Stimulated activated naive CD8-positive, alpha-beta T cell treated with anti-CD3 and anti-CD28 coated beads, Interleukin-15, Interleukin-2, amounts not matched to agents 100 ng/mL and 50 ng/mL, for 24 hours (primary cell): Measurements from ENCODE around the gene CHRNA5.
A peak's percentile ranks its signal among the peaks of the same experiment; 100 is the strongest.

ENCODE experiments used
- H3K27ac Mint-ChIP-seq: one replicate; pipeline ENCODE4 v1.8.0; 2021; ENCODE audit warnings: mild to moderate bottlenecking, mixed read lengths
- H3K27me3 Mint-ChIP-seq: one replicate; pipeline ENCODE4 v1.8.0; 2021; ENCODE audit warnings: mixed read lengths
- H3K36me3 Mint-ChIP-seq: one replicate; pipeline ENCODE4 v1.8.0; 2021; ENCODE audit warnings: low read depth, mixed read lengths
- H3K4me1 Mint-ChIP-seq: one replicate; pipeline ENCODE4 v1.8.0; 2021; ENCODE audit warnings: low read depth, mixed read lengths
- H3K4me3 Mint-ChIP-seq: one replicate; pipeline ENCODE4 v1.8.0; 2021; ENCODE audit warnings: mild to moderate bottlenecking, mixed read lengths
- H3K9me3 Mint-ChIP-seq: one replicate; pipeline ENCODE4 v1.8.0; 2021; ENCODE audit warnings: mixed read lengths

CHRNA5 gene

DNA sequence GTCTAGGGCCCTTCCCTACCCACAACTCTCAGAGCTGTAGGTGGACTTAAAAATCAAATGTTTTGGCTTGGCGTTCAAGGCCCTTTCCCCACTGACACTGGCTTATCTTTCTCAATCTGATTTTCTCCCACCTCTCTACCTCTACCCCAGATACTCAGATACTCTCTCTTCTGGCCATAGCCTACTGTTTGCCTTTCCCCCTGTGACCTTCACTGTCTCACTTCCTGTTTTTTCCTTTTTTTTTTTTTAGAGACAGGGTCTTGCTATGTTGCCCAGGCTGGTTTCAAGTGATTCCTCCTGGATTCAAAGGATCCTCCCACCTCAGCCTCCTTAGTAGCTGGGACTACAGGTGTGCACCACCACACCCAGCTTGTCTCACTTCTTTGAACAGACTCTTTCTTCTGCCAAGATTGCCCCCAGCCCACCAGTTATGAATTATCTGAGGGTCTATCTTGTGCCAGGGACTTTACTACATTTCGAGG, 71.1 kb downstream of the CHRNA5 start:
- H3K4me3 Mint-ChIP-seq: no peak overlapping the region
- no peaks in the 10 kb centered on the region for H3K9me3 Mint-ChIP-seq
- peaks cover 2% of the 10 kb centered on the region for H3K27me3 Mint-ChIP-seq
- no peak overlapping the region for H3K27ac Mint-ChIP-seq
- no peaks in the 10 kb centered on the region for H3K36me3 Mint-ChIP-seq
- H3K4me1 Mint-ChIP-seq: peaks cover 6% of the 10 kb centered on the region

DNA sequence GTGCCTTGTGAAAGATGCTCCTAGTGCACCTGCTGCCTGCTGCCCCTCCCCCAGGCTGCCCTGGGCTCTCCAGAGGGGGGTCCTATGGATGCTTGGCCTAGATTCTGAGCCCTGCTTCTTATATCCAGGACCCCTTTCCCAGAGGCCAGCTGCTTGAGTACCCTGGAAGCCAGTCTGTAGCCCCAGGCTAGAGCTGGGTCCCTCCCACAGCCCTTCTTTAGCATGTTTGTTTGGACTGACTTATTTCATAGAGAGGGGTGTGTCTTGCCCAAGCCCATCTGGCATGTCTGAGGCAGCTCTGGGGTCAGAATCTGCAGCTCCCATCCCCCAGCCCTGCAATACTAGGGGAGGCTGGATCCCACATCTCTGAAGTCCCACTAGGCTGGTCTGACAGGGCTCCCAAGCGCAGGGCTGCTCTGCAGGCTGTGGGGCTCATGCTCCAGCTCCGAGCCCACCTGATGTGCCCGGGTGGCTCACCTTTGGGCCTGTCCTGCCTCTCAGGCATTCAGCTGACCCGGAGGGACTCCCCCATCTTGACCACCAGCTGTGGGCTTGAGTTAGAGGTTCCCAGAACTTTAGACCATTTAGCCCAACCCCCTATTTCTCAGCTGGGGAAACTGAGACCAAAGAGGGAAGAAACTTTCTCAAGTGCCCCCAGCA, 72.6 kb downstream of the CHRNA5 start:
- Mint-ChIP-seq H3K9me3 (no peaks in the 10 kb centered on the region), H3K27ac (no peak overlapping the region), H3K36me3 (no peaks in the 10 kb centered on the region), H3K4me1 (peaks cover 9% of the 10 kb centered on the region), H3K27me3 (peaks cover 5% of the 10 kb centered on the region), H3K4me3 (no peak overlapping the region)

GRCh38 chr15:78638658-78639314, 73.5 kb downstream of the CHRNA5 start:
- Mint-ChIP-seq H3K9me3 (no peaks in the 10 kb centered on the region), H3K36me3 (no peaks in the 10 kb centered on the region), H3K4me3 (no peak overlapping the region), H3K27ac (no peak overlapping the region), H3K27me3 (peaks cover 5% of the 10 kb centered on the region), H3K4me1 (peaks cover 9% of the 10 kb centered on the region)

GRCh38 chr15:78640527-78641101, 75.3 kb downstream of the CHRNA5 start:
- H3K9me3 Mint-ChIP-seq: no peaks in the 10 kb centered on the region
- H3K4me3 Mint-ChIP-seq: peak overlapping the region; percentile 52
- peaks cover 9% of the 10 kb centered on the region for H3K4me1 Mint-ChIP-seq
- H3K36me3 Mint-ChIP-seq: no peaks in the 10 kb centered on the region
- no peak overlapping the region for H3K27ac Mint-ChIP-seq
- peaks cover 5% of the 10 kb centered on the region for H3K27me3 Mint-ChIP-seq

- H3K4me1 Mint-ChIP-seq: peaks cover 9% of the 10 kb centered on the region
- peak within 1 kb of the TSS; percentile 52 for H3K4me3 Mint-ChIP-seq
- H3K27me3 Mint-ChIP-seq: peaks cover 5% of the 10 kb centered on the region
- H3K9me3 Mint-ChIP-seq: no peaks in the 10 kb centered on the region
- H3K36me3 Mint-ChIP-seq: no peaks in the 10 kb centered on the region
- no peak within 1 kb of the TSS for H3K27ac Mint-ChIP-seq
Observed at GRCh38 chr15:78641102-78641748, 75.9 kb downstream of the CHRNA5 start, which contains the start of gene CHRNB4. Gene CHRNB4, minus strand, starts transcription at chr15:78641210. Its CDS starts 77 bp downstream, at chr15:78641133.

DNA sequence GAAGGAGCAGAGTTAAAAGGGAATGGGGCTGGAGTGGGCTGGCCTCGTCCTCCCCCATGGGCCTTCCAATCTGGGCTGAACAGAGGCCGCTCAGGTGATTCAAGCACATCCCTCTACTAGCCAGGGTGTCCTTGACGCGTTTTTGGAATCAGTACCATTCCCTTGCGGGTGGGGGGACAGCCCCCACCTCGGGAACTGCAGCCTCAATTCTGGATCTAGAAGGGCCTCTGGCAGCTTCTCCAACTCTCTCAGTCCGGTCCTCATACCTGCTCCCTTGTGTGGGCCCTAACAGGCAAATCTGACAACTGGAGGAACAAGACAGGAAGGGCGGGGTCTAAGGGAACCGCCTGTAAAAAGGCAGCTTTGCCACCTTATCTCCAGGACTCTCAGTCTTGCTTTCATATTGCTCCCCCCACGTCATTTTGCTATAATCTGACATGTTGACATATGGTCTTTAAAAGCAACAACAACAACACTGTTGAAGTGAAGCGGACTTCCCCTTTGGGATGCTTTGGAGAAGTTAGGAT, 76.5 kb downstream of the CHRNA5 start:
- H3K27me3 Mint-ChIP-seq: peaks cover 5% of the 10 kb centered on the region
- no peaks in the 10 kb centered on the region for H3K9me3 Mint-ChIP-seq
- H3K27ac Mint-ChIP-seq: no peak overlapping the region
- H3K4me1 Mint-ChIP-seq: peaks cover 9% of the 10 kb centered on the region
- H3K4me3 Mint-ChIP-seq: no peak overlapping the region
- no peaks in the 10 kb centered on the region for H3K36me3 Mint-ChIP-seq

- H3K27ac Mint-ChIP-seq: no peak overlapping the region
- no peak overlapping the region for H3K4me3 Mint-ChIP-seq
Observed at GRCh38 chr15:78642331-78642730, 77.0 kb downstream of the CHRNA5 start.

More at GRCh38 chr15:78642331-78642730, 77.0 kb downstream of the CHRNA5 start:
- no peaks in the 10 kb centered on the region for H3K9me3 Mint-ChIP-seq
- peaks cover 9% of the 10 kb centered on the region for H3K4me1 Mint-ChIP-seq
- H3K36me3 Mint-ChIP-seq: no peaks in the 10 kb centered on the region
- H3K27me3 Mint-ChIP-seq: peaks cover 5% of the 10 kb centered on the region
